ENCODE results near the gene PXDC1. TPM values are rescaled to one million over a fixed set of nuclear protein-coding genes. Genes with fewer than 3 reads are reported as not detected.

The PXDC1 gene
- total RNA-seq, 1 donor from 2014 or later = 7.2 TPM

GRCh38 chr6:3746696-3747095, 4.8 kb downstream of the PXDC1 start:
- no peak for ATAC-seq

DNA sequence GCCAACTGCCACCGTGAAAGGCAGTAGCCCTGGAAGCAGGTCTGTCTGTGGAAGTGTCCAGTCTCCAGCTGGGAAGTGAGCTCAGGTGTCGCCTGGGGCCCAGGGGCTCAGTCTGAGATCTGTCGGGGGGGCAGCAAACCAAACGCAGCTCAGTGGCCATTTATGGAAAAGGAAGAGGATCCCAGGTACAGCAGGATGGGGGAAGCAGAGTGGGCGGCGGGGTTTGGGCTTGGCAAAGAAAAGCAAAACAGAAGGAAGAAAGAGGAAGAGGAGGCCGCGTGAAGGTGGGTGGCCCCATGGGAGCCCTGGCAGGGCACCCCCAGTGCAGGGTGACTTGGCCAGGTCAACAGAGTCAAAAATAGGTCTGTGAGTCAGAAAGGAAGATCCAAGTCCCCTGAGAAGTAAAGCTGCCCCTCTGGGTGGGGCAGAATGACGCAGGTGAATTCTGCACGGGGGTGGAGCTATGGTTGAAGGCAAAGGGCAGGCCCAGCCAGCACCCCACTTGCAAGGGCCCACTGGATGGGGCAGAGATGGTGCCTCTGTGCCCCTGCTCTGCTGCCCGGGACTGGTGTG, 5.3 kb downstream of the PXDC1 start:
- no peak for ATAC-seq

DNA sequence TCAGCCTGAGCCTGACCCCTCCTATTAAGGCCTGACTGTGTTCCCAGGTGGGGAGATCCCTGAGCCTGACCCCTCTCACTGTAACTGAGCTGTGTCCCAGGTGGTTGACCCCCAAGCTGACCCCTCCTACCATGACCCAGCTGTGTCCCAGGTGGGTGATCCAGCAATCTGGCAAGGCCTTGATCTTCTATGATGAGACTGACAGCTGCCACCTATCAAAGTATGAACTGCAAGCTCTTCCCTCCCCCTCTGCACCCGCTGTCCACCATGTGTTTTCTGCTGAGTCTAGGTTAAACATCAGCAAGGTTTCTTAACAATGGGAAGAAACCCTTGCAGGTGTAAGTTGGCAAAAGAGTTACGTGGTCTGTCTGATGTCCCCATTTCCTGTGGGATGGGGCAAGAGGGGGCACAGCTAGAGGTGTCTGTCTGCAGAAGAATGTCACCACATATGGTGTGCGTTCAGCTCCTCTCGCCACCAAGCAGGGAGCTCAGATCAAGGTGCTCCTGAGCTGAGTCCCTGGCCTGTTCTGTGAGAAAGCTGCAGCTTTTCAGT, 5.9 kb downstream of the PXDC1 start:
- no peak for ATAC-seq

- no peak for ATAC-seq
Observed at GRCh38 chr6:3744901-3745470, 6.5 kb downstream of the PXDC1 start.

GRCh38 chr6:3744211-3744900, 7.2 kb downstream of the PXDC1 start:
- ATAC-seq = no peak

DNA sequence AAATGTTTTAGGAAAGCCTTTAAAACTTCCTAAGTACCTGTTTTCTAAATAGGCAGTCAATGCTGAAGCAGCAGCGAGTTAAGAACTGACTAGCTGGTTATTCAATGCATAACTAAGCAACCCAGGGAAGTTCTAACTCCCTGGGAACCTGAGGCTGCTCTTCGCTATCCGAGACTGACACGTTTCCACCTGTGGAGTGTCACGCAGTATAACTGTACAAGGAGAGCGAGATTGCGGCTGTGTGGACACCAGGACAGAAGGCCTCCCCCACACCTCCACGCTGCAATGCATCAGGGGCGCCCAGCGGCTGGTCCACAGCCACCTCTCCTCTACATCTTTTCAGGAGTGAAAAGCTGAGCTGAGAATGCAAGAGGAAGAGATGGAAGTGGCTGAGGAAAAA, 8.0 kb downstream of the PXDC1 start:
- no peak for ATAC-seq

- peak; percentile 77 for ATAC-seq
Observed at GRCh38 chr6:3742426-3743344, 8.8 kb downstream of the PXDC1 start.

DNA sequence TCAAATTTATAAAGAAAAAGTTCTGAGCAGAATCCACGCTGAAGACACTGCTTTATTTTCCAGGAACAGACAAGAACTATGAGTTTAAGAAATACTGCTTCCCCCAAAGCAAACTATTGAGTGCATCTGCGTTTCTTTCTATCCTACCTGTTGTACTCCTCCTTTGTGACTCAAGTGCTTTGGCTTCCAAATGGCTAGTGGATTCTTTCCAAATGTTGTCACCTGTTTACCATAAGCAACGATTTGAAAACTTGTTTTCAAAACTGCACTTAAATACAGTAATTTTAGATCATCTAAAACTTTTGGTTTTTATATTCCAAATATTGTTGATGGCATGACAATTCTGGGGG, 9.5 kb downstream of the PXDC1 start:
- ATAC-seq = no peak

DNA sequence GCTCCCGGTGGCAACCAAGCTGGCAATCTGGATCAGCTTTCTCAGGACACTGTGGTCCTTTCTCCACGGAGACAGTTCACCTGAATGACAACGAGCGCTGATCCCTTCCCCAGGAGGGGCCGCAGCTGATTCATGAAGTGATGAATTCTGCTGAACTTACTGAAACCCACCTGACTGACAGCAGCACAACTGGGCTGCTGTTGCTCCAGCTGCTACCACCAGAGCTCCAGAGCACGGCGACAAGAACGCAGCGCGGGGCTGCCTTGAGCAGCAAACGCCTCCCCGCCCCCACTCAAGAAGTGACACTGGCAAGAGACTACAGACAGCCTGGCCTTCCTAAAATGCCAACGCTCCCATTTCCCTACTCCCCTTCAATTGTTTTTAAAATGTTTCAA, 10.0 kb downstream of the PXDC1 start:
- no peak for ATAC-seq

DNA sequence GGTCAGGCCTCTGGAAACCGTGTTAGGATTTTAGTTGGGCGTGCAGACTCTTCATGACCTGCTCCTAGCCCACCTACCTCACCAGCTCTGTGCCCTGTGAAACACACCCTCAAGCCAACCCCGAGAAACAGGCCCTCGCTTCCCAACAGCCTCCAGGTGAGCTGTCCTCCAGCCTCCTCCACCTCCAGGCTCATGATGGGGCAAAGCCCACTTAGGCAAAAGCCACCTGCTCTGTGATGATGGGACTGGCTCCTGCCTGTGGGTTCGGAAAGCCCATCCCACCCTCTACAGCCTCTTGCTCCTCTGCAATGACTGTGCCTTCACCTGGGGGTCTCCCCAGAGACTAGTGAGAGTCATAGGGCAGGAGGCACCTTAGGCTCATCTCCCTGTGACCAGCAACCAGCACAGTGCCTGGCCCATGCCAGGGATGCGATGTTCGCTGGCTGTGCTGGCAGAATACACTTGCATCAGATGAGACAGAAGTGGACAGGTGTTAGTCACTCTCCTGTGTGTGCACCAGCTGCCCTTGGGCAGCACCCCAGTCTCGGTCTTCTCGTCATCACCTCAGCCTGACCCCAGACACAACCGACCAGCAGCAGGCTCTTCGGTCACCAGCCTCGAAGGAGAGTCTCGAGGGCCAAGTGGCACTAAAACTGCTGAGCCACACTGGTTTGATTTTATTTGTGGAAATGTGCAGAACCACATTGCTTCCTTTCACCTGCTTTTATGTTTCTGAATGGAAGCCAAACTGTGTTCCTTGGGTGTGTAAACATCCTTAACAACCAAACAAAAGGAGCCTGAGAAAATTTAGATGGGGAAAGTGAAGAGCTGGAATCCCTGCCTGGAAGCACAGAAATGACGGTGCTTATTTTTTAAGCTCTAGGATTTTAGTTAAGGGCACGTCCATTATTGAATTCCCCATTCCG, 10.7 kb downstream of the PXDC1 start:
- peak; percentile 8 for ATAC-seq

- no peak for ATAC-seq
Observed at GRCh38 chr6:3739311-3739897, 12.1 kb downstream of the PXDC1 start.

GRCh38 chr6:3738381-3739131, 13.0 kb downstream of the PXDC1 start:
- no peak for ATAC-seq

GRCh38 chr6:3737831-3738210, 13.7 kb downstream of the PXDC1 start:
- ATAC-seq = no peak

GRCh38 chr6:3737149-3737830, 14.2 kb downstream of the PXDC1 start:
- ATAC-seq = no peak

- ATAC-seq = no peak
Observed at GRCh38 chr6:3735029-3735605, 16.4 kb downstream of the PXDC1 start.

GRCh38 chr6:3734023-3734422, 17.5 kb downstream of the PXDC1 start:
- no peak for ATAC-seq

- no peak for ATAC-seq
Observed at GRCh38 chr6:3733321-3733925, 18.1 kb downstream of the PXDC1 start.

DNA sequence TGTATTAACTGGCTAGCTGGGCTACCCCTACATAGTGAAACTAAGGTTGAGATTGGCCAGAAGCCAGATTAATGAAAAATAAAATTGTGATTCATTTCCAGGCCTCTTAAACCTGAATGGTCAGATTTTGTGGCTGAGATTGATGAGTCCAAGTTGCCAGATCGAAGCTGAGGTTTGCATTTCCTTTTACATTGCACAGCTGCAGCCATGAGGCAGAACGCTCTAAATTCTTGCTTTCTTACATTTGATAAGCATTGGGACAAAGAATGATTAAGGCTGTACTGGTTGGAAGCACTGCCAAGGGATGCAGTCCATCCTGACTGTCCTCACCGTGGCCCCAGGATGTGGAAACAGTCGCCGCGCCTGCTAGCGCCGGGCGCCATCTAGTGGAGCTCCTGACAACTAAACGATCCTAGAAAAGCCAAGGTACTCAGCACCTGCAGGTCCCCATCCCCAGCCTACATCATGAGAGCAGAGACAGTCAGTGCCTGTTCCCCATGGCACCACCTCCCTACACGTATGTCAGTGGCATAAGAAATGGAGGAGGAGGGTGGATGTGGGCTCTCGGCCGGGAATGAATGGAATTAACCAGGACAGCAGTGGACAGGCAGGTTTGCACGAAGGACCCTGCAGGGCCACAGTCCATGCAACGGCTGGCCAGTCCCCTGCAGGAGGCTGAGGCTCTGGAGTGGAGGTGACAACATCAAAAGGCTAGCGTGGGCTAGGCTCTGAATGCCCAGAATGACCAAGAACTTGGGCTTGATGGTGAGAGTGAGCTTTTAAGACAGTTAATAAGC, 19.0 kb downstream of the PXDC1 start:
- ATAC-seq = peak; percentile 83

Measured in esophagus mucosa (tissue), 1 donor.